MM.1S (cell line): ENCODE results near the gene SRRM3.
"Not testable (repeated sequence)": the region's sequence is repeated elsewhere in the genome, so short reads cannot be mapped to it uniquely, and the experiment has no call there.

Experiments used
- CTCF ChIP-seq: fragments of 300-600 bp; sonication (generic); IDR thresholded peaks from 2 replicates; pipeline ENCODE4 v1.5.1; 2016; ENCODE audit warnings: antibody characterized with exemption, low read length, mixed read lengths
- EZH2 ChIP-seq: fragments of 300-600 bp; sonication (generic); optimal IDR thresholded peaks from 2 replicates; pipeline ENCODE3; 2017; ENCODE audit warnings: low read depth, mild to moderate bottlenecking, antibody characterized with exemption, low read length, mixed read lengths

GRCh38 chr7:76215349-76215748 is 13.7 kb downstream of the SRRM3 start:
- not testable (repeated sequence) for TF ChIP-seq CTCF, EZH2
